ENCODE data around the gene SH3BGRL.

The SH3BGRL gene

GRCh38 chrX:81255876-81256275, 54.0 kb downstream of the SH3BGRL start:
- Histone ChIP-seq H3K9me3 (no peaks in the 10 kb centered on the region), H3K9ac (no peak overlapping the region), H3K27me3 (peaks cover 66% of the 10 kb centered on the region), H3K36me3 (no peaks in the 10 kb centered on the region), H4K20me1 (peaks cover 82% of the 10 kb centered on the region), H3K27ac (no peak overlapping the region), H3K4me2 (no peak overlapping the region), H3K4me1 (no peaks in the 10 kb centered on the region), H3K4me3 (no peak overlapping the region)
- TF ChIP-seq Cebpa-rat (IDR thresholded peaks at IDR 0.05) = no peak

DNA sequence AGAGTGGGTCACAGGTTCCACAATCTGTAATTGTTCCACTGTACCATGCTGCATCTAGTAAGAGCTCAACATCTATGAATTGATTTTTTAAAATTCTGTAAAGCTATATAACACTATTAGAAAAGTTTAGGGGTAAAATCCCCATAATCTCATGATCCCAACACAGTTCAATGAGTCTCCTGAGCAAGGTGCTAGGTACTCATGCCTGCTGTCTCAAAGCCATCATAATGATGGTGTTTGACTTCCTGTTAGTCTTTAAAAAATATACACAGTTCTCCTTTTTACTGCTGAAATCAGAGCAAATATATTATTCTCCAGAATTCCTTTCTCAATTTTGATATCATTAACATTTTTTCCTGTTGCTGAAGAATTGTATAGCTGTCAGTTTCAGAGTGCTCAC, 55.9 kb downstream of the SH3BGRL start:
- H3K4me2 ChIP-seq = no peak overlapping the region
- H3K36me3 ChIP-seq = no peaks in the 10 kb centered on the region
- H3K4me3 ChIP-seq = no peak overlapping the region
- H3K27me3 ChIP-seq = peaks cover 70% of the 10 kb centered on the region
- H4K20me1 ChIP-seq = peaks cover 90% of the 10 kb centered on the region
- H3K9me3 ChIP-seq = no peaks in the 10 kb centered on the region
- H3K4me1 ChIP-seq = no peaks in the 10 kb centered on the region
- no peak for TF ChIP-seq Cebpa-rat (IDR thresholded peaks at IDR 0.05)
- no peak overlapping the region for H3K27ac ChIP-seq
- H3K9ac ChIP-seq = no peak overlapping the region

DNA sequence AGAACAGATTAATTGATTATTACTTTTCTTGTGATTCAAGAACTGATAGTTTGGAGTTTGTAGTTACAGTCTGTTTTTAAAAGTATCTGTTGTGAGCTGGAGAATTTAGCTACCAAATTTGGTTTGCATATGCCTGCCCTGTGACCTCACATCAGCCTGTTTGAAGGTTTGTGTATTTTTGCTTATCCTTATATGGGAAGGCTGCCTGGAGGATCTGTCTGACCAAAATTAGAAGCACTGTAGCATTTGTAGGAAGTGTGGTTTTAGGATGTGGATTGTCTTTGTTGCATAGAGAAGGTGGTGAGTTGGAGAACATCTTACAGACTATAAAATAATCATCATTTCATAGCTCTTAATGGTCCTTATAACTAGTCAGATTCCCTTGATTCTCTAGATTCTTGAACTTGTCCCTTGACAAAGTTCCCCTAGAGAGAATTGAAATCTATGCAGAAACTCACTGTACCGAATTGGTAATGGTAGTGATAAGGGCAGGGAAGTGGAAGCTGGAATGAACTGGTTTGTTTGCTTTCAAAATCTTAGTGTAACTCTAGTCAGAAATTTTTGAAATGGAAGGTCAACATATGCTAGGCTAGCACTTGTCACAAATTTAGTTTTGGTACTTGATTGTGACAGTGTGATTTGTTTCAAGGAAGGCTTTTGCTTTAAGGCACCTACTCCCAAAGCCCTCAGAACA, 57.3 kb downstream of the SH3BGRL start:
- Histone ChIP-seq H3K4me3 (no peak overlapping the region), H3K4me2 (no peak overlapping the region), H4K20me1 (peaks cover 92% of the 10 kb centered on the region), H3K9ac (no peak overlapping the region), H3K27me3 (peaks cover 72% of the 10 kb centered on the region), H3K9me3 (no peaks in the 10 kb centered on the region), H3K36me3 (no peaks in the 10 kb centered on the region), H3K4me1 (no peaks in the 10 kb centered on the region), H3K27ac (no peak overlapping the region)
- no peak for TF ChIP-seq Cebpa-rat (IDR thresholded peaks at IDR 0.05)

- peaks cover 71% of the 10 kb centered on the region for H3K27me3 ChIP-seq
- no peaks in the 10 kb centered on the region for H3K9me3 ChIP-seq
- H3K4me1 ChIP-seq = no peaks in the 10 kb centered on the region
- no peak overlapping the region for H3K4me3 ChIP-seq
- no peak overlapping the region for H3K27ac ChIP-seq
- no peak overlapping the region for H3K4me2 ChIP-seq
- no peak overlapping the region for H3K9ac ChIP-seq
- no peaks in the 10 kb centered on the region for H3K36me3 ChIP-seq
- no peak for TF ChIP-seq Cebpa-rat (IDR thresholded peaks at IDR 0.05)
- H4K20me1 ChIP-seq = peaks cover 91% of the 10 kb centered on the region
Observed at GRCh38 chrX:81259714-81260395, 58.0 kb downstream of the SH3BGRL start.

DNA sequence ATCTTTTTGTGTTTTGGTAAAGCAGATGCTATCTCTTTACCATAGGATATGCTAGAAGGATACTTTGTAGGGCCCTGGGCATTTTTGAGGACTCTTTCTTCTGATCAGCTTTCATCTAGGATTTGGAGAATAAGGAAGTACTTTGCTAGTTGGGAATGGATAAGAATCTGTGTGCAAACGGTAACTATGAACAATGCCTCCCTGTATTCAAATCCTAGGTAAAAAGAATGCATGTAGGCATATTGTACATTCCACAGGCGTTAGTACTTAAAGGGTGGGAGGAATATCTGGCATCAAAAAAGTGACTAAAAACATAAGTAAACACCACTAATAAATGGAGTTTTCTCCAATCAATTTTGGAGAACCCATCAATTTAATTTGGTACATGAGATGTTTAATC, 59.7 kb downstream of the SH3BGRL start:
- H3K27ac ChIP-seq = no peak overlapping the region
- H3K36me3 ChIP-seq = no peaks in the 10 kb centered on the region
- H3K4me1 ChIP-seq = no peaks in the 10 kb centered on the region
- TF ChIP-seq Cebpa-rat (IDR thresholded peaks at IDR 0.05) = no peak
- 0 out of 2 replicates have a peak, but pooled peaks cover 3% of the 10 kb centered on the region for H3K9me3 ChIP-seq
- H3K27me3 ChIP-seq = peaks cover 71% of the 10 kb centered on the region
- no peak overlapping the region for H3K4me2 ChIP-seq
- H4K20me1 ChIP-seq = peaks cover 74% of the 10 kb centered on the region
- H3K4me3 ChIP-seq = no peak overlapping the region
- H3K9ac ChIP-seq = no peak overlapping the region

GRCh38 chrX:81263059-81263458, 61.2 kb downstream of the SH3BGRL start:
- Histone ChIP-seq H3K27ac (no peak overlapping the region), H3K36me3 (no peaks in the 10 kb centered on the region), H3K4me3 (no peak overlapping the region), H3K4me2 (no peak overlapping the region), H3K27me3 (peaks cover 68% of the 10 kb centered on the region), H3K9ac (no peak overlapping the region), H3K9me3 (0 out of 2 replicates have a peak, but pooled peaks cover 5% of the 10 kb centered on the region), H3K4me1 (no peaks in the 10 kb centered on the region), H4K20me1 (peaks cover 60% of the 10 kb centered on the region)
- TF ChIP-seq Cebpa-rat (IDR thresholded peaks at IDR 0.05) = no peak

DNA sequence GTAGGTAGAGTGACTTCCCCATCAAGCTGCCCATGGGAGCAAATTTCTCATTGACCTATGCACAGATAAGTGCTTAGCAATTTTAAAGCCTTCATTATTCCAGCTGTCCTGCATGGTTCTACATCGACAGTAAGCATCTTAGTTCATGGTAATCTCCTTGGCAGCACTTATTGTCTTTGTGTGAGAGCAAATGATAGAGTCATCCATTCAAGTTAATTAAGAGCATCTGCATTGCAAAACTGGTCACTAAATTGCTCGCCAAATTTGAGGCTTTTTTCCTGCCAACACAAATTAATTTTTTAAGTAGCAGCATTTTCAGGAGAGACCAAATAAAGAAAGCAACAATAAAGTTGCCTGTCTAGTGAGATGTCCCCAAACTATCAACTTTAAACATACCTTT, 76.7 kb downstream of the SH3BGRL start:
- Histone ChIP-seq H3K27me3 (peaks cover 50% of the 10 kb centered on the region), H3K9me3 (peaks cover 31% of the 10 kb centered on the region), H4K20me1 (no peaks in the 10 kb centered on the region), H3K4me1 (no peaks in the 10 kb centered on the region), H3K9ac (no peak overlapping the region), H3K4me3 (no peak overlapping the region), H3K36me3 (peaks cover 37% of the 10 kb centered on the region), H3K4me2 (no peak overlapping the region), H3K27ac (no peak overlapping the region)
- no peak for TF ChIP-seq Cebpa-rat (IDR thresholded peaks at IDR 0.05)

GRCh38 chrX:81280148-81280547, 78.2 kb downstream of the SH3BGRL start:
- H3K9me3 ChIP-seq = peaks cover 38% of the 10 kb centered on the region
- H3K4me1 ChIP-seq = no peaks in the 10 kb centered on the region
- no peak overlapping the region for H3K9ac ChIP-seq
- peaks cover 37% of the 10 kb centered on the region for H3K36me3 ChIP-seq
- H3K4me3 ChIP-seq = no peak overlapping the region
- TF ChIP-seq Cebpa-rat (IDR thresholded peaks at IDR 0.05) = no peak
- no peaks in the 10 kb centered on the region for H4K20me1 ChIP-seq
- H3K27me3 ChIP-seq = peaks cover 54% of the 10 kb centered on the region
- H3K4me2 ChIP-seq = no peak overlapping the region
- no peak overlapping the region for H3K27ac ChIP-seq

DNA sequence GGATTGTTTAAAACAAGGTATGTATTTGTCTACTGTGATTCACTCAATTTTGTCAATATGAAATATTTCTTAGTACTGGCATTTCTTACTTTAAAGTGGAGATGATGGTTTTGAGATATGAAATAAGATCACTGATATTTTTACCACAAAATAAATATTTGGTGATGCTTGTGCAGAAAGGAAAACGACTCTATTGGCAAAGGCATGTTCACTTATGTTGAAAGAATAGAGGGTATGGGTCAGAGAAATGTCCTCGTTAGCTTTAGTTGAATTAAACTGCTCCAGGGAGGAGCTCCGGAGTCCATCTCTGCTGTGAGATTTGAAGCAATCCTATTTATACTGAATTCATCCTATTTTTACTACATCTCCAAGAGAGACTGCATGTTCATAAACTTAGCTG, 84.2 kb downstream of the SH3BGRL start:
- H3K36me3 ChIP-seq = peaks cover 10% of the 10 kb centered on the region
- H3K9me3 ChIP-seq = peaks cover 48% of the 10 kb centered on the region
- H3K27ac ChIP-seq = no peak overlapping the region
- peaks cover 20% of the 10 kb centered on the region; the same call in 1 of the 2 replicates for H3K27me3 ChIP-seq
- H3K4me2 ChIP-seq = no peak overlapping the region
- TF ChIP-seq Cebpa-rat (IDR thresholded peaks at IDR 0.05) = no peak
- no peak overlapping the region for H3K9ac ChIP-seq
- no peak overlapping the region for H3K4me3 ChIP-seq
- H4K20me1 ChIP-seq = no peaks in the 10 kb centered on the region
- no peaks in the 10 kb centered on the region for H3K4me1 ChIP-seq

- Histone ChIP-seq H3K27me3 (peaks cover 15% of the 10 kb centered on the region; the same call in 1 of the 2 replicates), H3K4me1 (no peaks in the 10 kb centered on the region), H3K4me3 (no peak overlapping the region), H3K9me3 (peaks cover 48% of the 10 kb centered on the region), H3K9ac (no peak overlapping the region), H4K20me1 (no peaks in the 10 kb centered on the region), H3K4me2 (no peak overlapping the region), H3K36me3 (peaks cover 16% of the 10 kb centered on the region), H3K27ac (no peak overlapping the region)
- no peak for TF ChIP-seq Cebpa-rat (IDR thresholded peaks at IDR 0.05)
Observed at GRCh38 chrX:81286608-81287007, 84.7 kb downstream of the SH3BGRL start.

Measured in BLaER1 (cell line).